NOMO-1 treated with DMSO at 0.1 percent for 48 hours (cell line): Measurements from ENCODE around the gene ZNF222.

Experiments
- DNase-seq: peaks from one replicate; lab custom pipeline; 2025; ENCODE audit not compliant: unreplicated experiment; lab: John Stamatoyannopoulos, UW

Gene ZNF222

GRCh38 chr19:44025217-44025936, at the start of gene ZNF222:
TSS of gene ZNF222 (plus strand) at chr19:44025379. CDS start at chr19:44025437, 58 bp downstream.
- DNase-seq: peak; percentile 92

- no peak for DNase-seq
These were observed 48.4 kb upstream of the ZNF222 start for GRCh38 chr19:43976732-43977131.

DNA sequence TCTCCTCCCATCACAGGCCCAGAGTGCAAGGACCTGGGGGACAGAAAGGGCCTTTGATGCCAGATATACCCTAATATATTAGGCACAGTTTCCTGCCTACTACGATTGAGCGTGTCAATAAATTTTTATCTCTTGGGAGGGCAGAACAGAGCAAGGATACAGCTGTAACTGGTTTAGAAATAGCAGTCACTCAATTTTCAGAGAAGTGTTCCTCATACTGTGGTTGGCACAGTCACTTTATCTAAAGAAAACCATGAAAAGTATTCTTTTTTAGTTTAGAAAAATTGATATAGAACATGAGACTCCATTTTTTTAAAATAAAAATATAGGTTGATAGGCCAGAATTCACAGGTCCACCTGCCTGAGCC, 41.7 kb upstream of the ZNF222 start:
- no peak for DNase-seq

DNA sequence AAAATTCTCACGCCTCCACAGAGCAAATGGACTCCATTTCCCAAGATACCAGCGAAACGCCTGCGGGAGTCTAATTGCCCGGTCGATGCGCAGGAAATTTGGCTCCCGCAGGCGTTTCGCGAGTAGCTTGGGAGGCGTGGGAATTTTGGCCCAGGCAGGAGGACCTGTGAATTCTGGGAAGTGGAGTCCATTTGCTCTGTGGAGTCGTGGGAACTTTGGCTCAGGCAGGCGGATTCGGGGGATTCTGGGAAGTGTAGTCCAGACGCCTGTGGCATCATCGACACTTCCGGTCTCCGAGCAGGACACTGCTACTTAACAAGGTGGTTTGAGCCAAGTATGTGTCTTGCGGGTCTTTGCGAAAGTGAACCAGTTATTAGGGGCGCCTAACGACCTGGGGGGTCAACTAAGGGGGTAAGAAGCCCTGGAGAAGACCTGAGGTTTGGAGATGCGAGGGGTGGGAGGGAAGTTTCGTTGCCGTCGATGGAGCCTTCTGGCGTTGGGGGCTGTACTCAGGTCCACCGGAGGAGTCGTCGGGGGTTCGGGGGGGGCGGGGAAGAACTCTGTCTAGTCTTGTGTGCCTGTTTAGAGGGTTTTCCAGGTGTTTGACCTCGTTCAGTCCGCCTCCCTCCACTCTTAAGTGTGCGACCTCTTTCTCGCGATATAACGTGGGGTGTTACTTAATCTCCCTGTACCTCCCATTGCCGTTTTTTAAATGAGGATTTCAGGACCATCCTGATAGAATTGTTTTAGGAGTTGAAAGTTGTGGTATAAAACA, 41.1 kb upstream of the ZNF222 start, which contains the start of gene ZNF155:
ZNF155 (plus strand) TSS at position 277 of the 775 bp plus-strand sequence. CDS start 4,356 bp downstream, outside the sequence.
- peak; percentile 78 for DNase-seq

DNA sequence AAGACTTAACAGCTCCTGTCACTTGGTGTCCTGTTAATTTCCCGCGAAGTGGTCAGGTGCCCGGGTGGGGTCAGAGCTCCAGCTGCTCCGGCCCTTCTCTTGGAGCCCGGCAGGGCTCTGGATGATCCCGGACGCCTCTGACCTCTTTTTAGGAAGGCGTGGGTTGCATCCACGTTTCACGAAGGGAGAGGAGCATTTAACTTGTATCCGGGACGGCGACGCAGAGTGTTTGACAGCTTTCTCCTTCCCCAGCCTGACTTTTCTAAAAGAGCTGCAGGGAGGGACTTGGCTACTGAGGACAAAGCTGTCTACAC, 40.5 kb upstream of the ZNF222 start:
- DNase-seq: no peak

DNA sequence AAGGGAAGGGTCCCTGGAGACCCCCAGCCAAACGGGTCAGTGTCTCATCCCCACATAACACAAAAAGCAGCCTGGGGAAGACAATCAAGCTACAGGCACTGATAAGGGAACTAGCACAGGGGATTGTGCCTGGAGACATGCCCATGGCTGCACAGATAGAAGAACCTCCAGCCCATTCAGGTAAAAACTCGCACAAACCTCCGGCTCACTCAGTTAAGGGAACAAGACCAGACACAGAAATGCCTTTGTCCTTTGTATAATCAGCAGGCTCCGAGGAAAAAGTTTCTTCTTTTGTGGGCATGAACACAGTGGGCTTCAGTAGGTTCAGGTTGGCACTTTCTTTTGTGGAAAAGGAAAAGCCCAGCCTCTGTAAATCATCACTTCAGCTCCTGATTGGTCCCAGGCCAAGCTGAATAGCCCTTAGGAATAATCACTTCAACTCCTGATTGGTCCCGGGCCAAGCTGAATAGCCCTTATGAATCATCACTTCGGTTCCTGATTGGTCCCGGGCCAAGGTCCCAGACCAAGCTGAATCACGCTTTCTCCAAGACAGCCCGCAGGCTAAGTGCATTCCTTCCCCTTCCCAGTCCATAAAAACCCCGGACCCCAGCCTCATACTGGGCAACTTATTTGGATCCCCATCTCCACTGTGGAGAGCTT, 27.4 kb upstream of the ZNF222 start:
- no peak for DNase-seq

- no peak for DNase-seq
These were observed 23.0 kb upstream of the ZNF222 start for GRCh38 chr19:44002212-44002565.

GRCh38 chr19:44002566-44003460, 22.4 kb upstream of the ZNF222 start, which contains the start of gene ZNF230:
TSS of gene ZNF230 (plus strand) at chr19:44002957. CDS start at chr19:44007079, 4,122 bp downstream.
- peak; percentile 97 for DNase-seq

- peak; percentile 69 for DNase-seq
These were observed 21.6 kb upstream of the ZNF222 start for GRCh38 chr19:44003461-44004009.

DNA sequence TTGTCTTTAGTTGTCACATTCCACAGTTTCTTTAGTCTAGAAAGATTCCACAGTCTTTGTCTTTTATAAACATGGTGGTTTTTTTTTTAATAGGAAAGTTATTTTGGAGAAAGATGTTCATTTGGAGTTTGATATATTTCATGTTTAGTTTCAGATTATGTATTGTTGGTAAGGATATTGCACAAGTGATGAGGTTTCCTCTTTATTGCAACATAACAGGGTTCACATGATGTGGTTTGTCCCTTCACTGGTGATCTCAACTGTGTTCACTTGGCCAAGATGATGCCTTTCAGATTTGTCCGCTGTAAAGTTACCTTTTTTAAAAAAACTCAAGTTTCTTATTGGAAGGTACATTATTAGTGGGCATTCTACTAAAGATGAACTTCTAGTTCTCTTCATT, 19.2 kb upstream of the ZNF222 start:
- DNase-seq: peak; percentile 75

DNA sequence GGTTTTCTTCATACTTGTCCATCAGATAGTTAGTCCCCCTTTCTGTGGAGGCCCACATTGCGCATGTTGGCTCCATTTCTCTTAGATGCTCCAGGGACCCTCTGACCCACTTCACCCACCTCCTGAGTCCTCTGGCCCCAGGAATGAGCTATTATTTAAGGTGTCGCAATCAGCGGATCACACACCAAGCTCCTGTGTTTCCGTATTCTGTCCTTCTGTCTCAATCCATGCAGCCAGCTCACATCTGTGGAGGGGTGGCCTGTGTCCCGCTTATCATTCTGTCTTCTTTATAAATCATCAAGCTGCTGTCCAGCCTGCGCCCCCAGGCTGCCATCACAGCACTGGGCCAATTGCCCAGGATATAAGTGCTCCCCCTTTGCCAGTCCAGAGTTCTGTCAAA, 17.7 kb upstream of the ZNF222 start:
- no peak for DNase-seq

DNA sequence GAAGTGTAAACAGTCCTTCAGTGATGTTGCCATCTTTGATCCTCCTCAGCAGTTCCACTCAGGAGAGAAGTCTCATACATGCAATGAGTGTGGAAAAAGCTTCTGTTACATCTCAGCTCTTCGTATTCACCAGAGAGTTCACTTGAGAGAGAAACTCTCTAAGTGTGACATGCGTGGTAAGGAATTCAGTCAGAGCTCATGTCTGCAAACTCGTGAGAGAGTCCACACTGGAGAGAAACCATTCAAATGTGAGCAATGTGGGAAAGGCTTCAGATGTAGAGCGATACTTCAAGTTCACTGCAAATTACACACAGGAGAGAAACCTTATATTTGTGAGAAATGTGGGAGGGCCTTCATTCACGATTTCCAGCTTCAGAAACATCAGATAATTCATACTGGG, 14.7 kb upstream of the ZNF222 start:
- DNase-seq: no peak

DNA sequence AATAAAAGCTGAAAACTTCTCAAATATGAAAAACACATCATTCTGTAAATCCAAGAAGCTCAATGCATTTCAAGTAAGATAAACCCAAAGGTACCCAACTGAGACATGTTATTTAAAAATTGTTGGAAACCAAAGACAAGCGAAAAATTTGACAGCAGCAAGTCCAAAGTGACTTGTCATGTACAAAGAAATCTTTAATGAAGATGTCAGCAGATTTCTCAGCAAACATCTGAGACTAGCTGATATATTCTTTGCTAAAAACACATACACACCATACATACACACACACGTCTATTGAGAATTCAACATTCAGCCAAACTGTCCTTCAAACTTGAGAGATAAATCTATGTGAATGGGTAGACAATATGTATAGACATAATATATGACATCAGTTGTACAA, 5.7 kb upstream of the ZNF222 start:
- DNase-seq: no peak

DNA sequence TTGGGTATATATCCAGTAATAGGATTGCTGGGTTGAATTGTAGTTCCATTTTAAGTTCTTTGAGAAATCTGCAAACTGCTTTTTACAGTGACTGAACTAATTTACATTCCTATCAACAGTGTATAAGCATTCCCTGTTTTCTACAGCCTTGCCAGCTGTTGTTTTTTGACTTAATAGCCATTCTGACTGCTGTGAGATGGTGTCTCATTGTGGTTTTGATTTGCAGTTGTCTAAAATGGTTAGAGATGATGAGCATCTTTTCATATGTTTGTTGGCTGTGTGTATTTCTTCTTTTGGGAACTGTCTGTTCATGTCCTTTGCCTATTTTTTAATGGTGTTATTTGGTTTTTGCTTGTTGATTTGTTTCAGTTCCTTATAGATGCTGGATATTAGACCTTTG, 4.0 kb upstream of the ZNF222 start:
- no peak for DNase-seq

DNA sequence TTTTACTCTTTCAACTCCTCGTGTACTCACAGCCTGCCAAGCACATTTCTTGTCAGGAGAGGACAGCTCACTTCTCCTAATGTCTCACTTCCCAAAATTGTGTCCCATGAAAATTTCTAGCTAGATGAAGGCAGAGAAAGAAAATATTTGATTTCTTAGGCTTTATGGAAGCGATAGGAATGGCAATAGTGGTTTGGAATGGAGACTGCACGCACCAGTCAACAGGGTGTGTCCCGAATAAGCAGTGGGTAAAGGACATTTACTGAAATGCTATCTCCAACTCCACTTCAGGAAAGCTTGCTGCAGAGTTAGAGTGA, 321 bp upstream of the ZNF222 start:
- no peak for DNase-seq

DNA sequence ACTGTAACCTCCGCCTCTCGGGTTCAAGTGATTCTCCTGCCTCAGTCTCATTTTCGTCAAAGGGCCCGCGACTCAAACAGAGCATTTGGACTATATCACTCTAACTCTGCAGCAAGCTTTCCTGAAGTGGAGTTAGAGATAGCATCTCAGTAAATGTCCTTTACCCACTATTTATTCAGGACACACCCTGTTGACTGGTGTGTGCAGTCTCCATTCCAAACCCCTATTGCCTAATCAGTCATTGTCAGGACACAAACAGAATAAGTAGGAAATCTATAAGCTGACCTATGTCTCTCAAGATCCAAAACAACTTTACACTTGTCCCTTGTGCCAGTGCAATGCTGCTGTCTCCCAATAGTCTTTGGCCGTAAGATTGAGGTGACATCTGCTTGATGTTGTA, 1.4 kb downstream of the ZNF222 start:
- no peak for DNase-seq

- no peak for DNase-seq
These were observed 6.9 kb downstream of the ZNF222 start for GRCh38 chr19:44032001-44032610.

DNA sequence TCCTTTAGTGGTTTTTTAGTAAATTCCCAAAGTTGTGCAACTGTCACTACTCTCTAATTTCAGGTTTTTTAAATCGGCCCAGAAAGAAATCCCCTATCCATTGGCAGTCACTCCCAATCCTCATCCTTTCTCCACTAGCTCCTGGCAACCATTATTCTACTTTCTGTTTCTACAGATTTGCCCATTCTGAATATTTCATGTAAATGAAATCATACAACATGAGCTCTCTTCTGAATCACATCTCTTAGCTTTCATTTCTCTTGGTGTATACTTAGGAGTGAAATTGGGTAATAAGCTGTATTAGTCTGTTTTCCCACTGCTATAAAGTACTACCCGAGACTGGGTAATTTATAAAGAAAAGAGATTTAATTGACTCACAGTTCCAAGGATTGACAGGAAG, 17.0 kb downstream of the ZNF222 start:
- DNase-seq: no peak

DNA sequence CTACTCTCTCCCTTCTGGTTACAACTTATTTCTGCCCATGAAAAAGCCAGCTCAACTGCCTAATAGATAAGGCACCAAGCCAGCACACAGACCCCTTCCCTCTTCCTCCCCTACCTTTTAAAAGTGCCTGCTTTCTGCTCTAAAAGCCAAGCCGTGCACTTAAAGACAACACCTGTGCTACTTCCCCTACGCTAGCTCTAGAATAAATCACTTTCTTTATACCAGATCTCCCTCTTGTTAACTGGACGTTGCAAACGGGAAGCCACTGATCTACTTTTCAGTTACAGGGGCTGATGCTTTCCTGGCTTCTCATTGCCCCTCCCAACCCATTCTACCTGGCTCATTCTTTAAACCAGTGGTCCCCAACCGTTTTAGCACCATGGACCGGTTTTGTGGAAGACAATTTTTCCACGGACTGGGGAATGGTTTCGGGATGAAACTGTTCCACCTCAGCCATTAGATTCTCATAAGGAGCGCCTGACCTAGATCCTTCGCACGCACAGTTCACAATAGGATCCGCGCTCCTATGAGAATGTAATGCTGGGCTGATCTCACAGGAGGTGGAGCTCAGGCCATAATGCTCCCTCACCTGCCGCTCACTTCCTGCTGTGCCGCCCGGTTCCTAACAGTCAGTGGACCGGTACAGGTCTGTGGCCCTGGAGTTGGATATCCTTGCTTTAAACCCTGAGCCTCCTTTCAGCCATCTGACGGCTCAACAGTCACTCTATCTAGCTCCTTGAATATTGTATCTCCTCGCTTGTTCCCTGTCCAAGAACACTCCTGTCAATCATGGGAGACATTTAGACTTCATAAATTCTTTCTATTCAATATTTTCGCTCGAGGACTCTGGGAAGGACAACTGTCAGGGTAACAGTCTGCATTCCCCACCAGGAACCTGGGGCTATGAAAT, 25.8 kb downstream of the ZNF222 start:
- peak; percentile 43 for DNase-seq
